Measurements from ENCODE around the gene OS9. TPM values are rescaled to one million over a fixed set of nuclear protein-coding genes. Genes with fewer than 3 reads are reported as not detected.

OS9 gene
- total and polyA plus RNA-seq, 4 donors: 140 to 261 (median 190) TPM

DNA sequence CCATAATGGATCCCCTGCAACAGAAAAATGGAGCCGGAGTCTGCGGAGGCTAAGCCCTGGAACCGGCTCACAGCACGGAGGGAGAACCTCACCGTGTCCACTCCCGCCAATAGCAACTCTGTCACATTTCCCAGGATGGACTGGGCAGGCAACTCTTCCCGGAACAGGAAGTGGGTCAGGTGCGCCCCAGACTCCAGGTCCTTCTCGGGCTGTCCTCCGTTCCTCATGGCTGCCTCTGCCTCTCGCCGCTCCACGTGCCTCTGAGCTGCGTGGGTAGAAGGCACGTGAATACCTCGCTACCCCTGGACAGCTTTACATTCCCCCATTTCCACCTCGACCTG, 70.7 kb downstream of the OS9 start:
- Histone ChIP-seq H3K9me3 (ENCODE audit: control insufficient read depth, insufficient read depth, low read length) (no peaks in the 10 kb centered on the region), H3K4me3 (ENCODE audit: low read depth, low read length) (no peak overlapping the region), H3K4me1 (ENCODE audit: control insufficient read depth, insufficient read depth, low read length) (peaks cover 28% of the 10 kb centered on the region), H3K36me3 (ENCODE audit: control insufficient read depth, insufficient read depth, low read length) (peaks cover 17% of the 10 kb centered on the region), H3K27me3 (ENCODE audit: control insufficient read depth, insufficient read depth, low read length) (peaks cover 53% of the 10 kb centered on the region), H3K27ac (ENCODE audit: low read depth, low read length) (no peak overlapping the region)
- no peak for DNase-seq (ENCODE audit: low read depth in 4 of 6, low spot score in 6 of 6)
- 19% methylated on average over 17 of the region's 17 CpGs for WGBS (ENCODE audit: insufficient coverage)

DNA sequence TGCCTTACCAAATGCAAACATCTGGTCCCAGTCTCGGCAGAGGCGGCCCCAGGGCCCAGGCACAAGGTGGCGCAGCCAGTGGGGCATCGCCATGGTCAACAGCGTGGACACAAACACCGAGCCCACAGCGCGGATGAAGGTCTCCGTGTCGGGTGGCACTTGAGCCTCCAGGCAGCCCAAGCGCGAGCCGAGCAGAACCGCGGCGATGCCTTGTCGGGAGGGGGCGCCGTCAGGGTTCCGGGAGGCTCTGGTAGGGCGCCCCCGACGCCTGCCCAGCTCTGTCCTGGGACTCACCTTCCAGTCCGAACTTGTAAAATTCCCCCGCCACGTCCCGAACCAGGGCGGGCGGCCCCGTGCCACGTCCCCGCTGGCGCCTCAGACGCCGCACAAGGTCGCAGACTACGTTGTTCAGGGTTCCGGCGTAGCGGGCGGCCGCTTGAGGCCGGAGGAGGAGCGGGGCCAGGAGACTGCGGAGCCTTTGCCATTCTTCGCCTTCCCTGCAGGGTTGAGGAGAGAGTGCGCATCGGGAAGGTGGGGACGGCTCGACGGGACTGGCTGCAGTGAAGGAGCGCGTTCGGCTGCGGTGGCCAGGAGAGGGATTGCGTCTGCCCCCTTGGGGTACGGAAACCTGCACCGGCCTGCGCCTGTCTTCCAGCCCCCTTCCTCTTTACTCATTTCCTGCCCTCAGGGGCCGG, 71.2 kb downstream of the OS9 start:
- no peak overlapping the region for H3K27ac ChIP-seq (ENCODE audit: low read depth, low read length)
- no peak for DNase-seq (ENCODE audit: low read depth in 4 of 6, low spot score in 6 of 6)
- H3K36me3 ChIP-seq (ENCODE audit: control insufficient read depth, insufficient read depth, low read length): peaks cover 19% of the 10 kb centered on the region
- H3K9me3 ChIP-seq (ENCODE audit: control insufficient read depth, insufficient read depth, low read length): no peaks in the 10 kb centered on the region
- WGBS (ENCODE audit: insufficient coverage): 4% methylated on average over 60 of the region's 60 CpGs
- H3K4me1 ChIP-seq (ENCODE audit: control insufficient read depth, insufficient read depth, low read length): peaks cover 28% of the 10 kb centered on the region
- no peak overlapping the region for H3K4me3 ChIP-seq (ENCODE audit: low read depth, low read length)
- H3K27me3 ChIP-seq (ENCODE audit: control insufficient read depth, insufficient read depth, low read length): peaks cover 53% of the 10 kb centered on the region

DNA sequence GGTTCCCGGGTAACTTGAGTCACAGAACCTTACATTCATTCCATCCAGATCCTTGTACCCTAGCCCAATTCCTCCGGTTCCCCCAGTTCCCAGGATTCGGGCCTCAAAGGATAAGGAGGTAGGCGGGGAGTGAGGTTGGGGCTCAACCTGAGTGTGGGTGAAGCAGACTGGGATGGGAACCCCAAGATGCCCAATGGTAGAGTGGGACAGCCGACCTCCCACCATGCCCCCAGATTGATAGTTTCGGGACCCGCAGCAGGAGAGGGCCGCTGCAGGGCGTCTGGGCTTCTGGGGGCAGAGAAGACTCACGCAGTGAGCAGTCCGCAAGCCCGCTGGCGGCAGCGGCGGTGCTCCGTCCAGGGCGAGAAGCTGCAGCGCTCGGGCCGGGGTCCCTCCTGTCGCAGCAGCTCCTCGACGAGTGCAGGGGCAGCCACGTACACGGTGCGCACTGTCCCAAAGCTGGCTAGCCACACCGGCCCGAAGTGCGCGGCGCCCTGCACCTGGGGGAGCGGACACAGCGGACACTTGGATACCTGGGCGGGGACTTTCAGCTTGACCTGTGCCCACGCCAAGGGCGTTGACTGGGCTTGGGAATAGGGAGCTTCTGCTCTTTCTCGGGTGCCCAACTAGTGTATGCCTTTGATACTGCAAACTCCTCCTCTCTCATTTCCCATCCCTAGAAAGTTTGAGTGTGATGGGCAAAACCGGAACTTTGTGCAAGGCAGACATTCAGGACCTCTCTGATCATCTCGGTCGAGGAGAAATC, 71.9 kb downstream of the OS9 start:
- Histone ChIP-seq H3K9me3 (ENCODE audit: control insufficient read depth, insufficient read depth, low read length) (no peaks in the 10 kb centered on the region), H3K4me3 (ENCODE audit: low read depth, low read length) (no peak overlapping the region), H3K27me3 (ENCODE audit: control insufficient read depth, insufficient read depth, low read length) (peaks cover 53% of the 10 kb centered on the region), H3K36me3 (ENCODE audit: control insufficient read depth, insufficient read depth, low read length) (peaks cover 15% of the 10 kb centered on the region), H3K27ac (ENCODE audit: low read depth, low read length) (no peak overlapping the region), H3K4me1 (ENCODE audit: control insufficient read depth, insufficient read depth, low read length) (peaks cover 28% of the 10 kb centered on the region)
- no peak for DNase-seq (ENCODE audit: low read depth in 4 of 6, low spot score in 6 of 6)
- WGBS (ENCODE audit: insufficient coverage): 4% methylated on average over 35 of the region's 40 CpGs

DNA sequence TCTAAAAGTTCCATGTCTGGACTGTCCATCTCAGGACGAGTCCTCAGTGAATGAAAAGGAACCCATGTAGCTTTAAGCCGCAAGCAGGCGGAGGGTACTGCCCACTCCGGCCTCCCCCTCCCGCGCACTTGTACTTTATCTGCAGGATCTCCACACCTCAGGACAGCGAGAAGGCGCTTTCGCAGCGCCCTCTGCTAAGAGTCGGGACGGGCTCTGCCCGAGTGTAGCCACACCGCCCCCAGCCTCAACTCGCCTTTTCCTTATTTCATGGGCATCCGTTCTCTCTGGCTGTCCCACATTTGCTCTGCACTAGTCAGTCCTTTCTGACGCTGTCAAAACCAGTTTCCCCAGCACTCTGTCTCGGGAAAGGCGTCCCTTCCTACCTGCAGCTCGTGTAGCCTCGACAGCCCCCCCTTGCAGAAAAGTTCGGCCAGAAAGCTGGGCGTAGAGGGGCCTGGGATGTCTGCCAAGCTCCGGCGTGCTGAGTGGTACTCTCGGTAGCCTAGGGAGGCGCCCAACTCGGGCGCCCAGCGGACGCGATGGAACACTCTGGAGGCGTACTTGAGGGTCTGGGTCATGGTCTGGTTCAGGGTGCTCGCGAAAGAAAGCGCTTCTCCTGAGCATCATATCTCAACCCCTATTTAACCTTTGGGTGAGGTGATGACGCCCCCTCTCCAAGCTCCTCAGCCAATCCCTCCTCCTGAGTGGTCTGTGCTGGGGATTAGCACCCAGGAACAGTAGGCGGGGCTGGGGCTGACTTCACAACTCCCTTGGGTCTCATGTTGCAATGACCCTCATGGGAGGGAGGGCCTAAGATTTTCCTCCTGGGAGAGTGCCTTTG, 72.8 kb downstream of the OS9 start, which contains the start of gene CYP27B1:
Gene CYP27B1, minus strand, starts transcription at position 615 of the 841 bp plus-strand sequence. Its CDS starts 37 bp downstream, at position 578.
- Histone ChIP-seq H3K4me3 (ENCODE audit: low read depth, low read length) (no peak within 1 kb of the TSS), H3K36me3 (ENCODE audit: control insufficient read depth, insufficient read depth, low read length) (peaks cover 10% of the 10 kb centered on the region), H3K27me3 (ENCODE audit: control insufficient read depth, insufficient read depth, low read length) (peaks cover 53% of the 10 kb centered on the region), H3K9me3 (ENCODE audit: control insufficient read depth, insufficient read depth, low read length) (no peaks in the 10 kb centered on the region), H3K27ac (ENCODE audit: low read depth, low read length) (no peak within 1 kb of the TSS), H3K4me1 (ENCODE audit: control insufficient read depth, insufficient read depth, low read length) (peaks cover 33% of the 10 kb centered on the region)
- no peak for DNase-seq (ENCODE audit: low read depth in 4 of 6, low spot score in 6 of 6)
- 1% methylated on average over 33 of the region's 38 CpGs for WGBS (ENCODE audit: insufficient coverage)

DNA sequence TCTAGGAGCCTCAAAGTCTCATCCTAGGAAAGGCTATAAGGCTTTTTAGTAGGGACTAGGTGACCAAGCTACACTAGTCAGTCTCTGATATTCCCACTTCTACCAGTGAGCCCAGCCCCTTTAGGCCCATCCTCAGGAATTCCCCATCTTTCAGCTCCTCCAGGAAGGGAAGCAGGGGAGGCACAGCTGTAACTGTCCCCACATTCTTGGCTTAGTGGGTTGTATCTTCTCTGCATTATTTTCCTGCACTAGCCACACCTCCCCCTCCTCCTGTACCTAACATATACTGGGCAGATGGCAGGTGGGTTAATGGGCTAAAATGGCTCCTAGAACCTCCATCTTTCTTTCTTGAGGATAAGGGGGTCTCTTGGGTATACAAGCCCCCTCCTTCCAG, 73.4 kb downstream of the OS9 start:
- peaks cover 35% of the 10 kb centered on the region for H3K4me1 ChIP-seq (ENCODE audit: control insufficient read depth, insufficient read depth, low read length)
- peaks cover 53% of the 10 kb centered on the region for H3K27me3 ChIP-seq (ENCODE audit: control insufficient read depth, insufficient read depth, low read length)
- H3K36me3 ChIP-seq (ENCODE audit: control insufficient read depth, insufficient read depth, low read length): peaks cover 7% of the 10 kb centered on the region
- DNase-seq (ENCODE audit: low read depth in 4 of 6, low spot score in 6 of 6): no peak
- no peaks in the 10 kb centered on the region for H3K9me3 ChIP-seq (ENCODE audit: control insufficient read depth, insufficient read depth, low read length)
- no peak overlapping the region for H3K27ac ChIP-seq (ENCODE audit: low read depth, low read length)
- no peak overlapping the region for H3K4me3 ChIP-seq (ENCODE audit: low read depth, low read length)

DNA sequence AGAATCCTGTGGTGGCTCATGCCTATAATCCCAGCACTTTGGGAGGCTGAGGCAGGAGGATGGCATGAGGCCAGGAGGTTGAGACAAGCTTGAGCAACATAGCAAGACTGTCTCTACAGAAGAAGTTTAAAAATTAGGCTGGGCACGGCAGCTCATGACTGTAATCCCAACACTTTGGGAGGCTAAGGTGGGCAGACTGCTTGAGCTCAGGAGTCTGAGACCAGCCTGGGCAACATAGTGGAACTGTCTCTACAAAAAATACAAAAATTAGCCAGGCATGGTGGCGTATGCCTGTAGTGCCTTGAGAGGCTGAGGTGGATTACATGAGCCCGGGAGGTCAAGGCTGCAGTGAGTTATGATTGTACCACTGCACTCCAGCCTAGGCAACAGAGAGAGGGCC, 73.9 kb downstream of the OS9 start:
- peaks cover 38% of the 10 kb centered on the region for H3K4me1 ChIP-seq (ENCODE audit: control insufficient read depth, insufficient read depth, low read length)
- WGBS (ENCODE audit: insufficient coverage): 100% methylated on average over 2 of the region's 3 CpGs
- H3K4me3 ChIP-seq (ENCODE audit: low read depth, low read length): no peak overlapping the region
- peaks cover 51% of the 10 kb centered on the region for H3K27me3 ChIP-seq (ENCODE audit: control insufficient read depth, insufficient read depth, low read length)
- H3K36me3 ChIP-seq (ENCODE audit: control insufficient read depth, insufficient read depth, low read length): peaks cover 7% of the 10 kb centered on the region
- DNase-seq (ENCODE audit: low read depth in 4 of 6, low spot score in 6 of 6): no peak
- H3K27ac ChIP-seq (ENCODE audit: low read depth, low read length): no peak overlapping the region
- H3K9me3 ChIP-seq (ENCODE audit: control insufficient read depth, insufficient read depth, low read length): no peaks in the 10 kb centered on the region

DNA sequence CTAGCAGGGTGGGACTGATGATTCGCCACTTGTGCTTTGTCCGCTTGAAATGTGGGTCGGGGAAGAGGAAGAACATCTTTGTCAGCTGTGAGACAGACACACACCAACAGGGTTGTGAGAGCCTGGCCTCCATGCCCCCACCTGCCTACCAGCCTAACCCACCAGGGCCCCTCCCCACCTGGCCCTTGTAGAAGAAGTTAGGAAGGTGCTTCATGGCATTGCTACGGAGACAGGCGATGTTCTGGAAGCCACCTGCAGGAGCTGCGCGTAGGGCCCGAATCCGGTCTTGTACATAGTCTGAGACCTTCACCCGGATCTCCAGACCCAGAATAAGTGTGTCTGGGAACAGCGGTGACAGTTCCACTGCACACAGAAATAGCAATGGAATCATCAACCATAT, 75.7 kb downstream of the OS9 start:
- DNase-seq (ENCODE audit: low read depth in 4 of 6, low spot score in 6 of 6): no peak
- Histone ChIP-seq H3K27me3 (ENCODE audit: control insufficient read depth, insufficient read depth, low read length) (peaks cover 34% of the 10 kb centered on the region), H3K27ac (ENCODE audit: low read depth, low read length) (no peak overlapping the region), H3K4me1 (ENCODE audit: control insufficient read depth, insufficient read depth, low read length) (peaks cover 44% of the 10 kb centered on the region), H3K36me3 (ENCODE audit: control insufficient read depth, insufficient read depth, low read length) (peaks cover 7% of the 10 kb centered on the region), H3K4me3 (ENCODE audit: low read depth, low read length) (no peak overlapping the region), H3K9me3 (ENCODE audit: control insufficient read depth, insufficient read depth, low read length) (no peaks in the 10 kb centered on the region)
- 97% methylated on average over 8 of the region's 11 CpGs for WGBS (ENCODE audit: insufficient coverage)

DNA sequence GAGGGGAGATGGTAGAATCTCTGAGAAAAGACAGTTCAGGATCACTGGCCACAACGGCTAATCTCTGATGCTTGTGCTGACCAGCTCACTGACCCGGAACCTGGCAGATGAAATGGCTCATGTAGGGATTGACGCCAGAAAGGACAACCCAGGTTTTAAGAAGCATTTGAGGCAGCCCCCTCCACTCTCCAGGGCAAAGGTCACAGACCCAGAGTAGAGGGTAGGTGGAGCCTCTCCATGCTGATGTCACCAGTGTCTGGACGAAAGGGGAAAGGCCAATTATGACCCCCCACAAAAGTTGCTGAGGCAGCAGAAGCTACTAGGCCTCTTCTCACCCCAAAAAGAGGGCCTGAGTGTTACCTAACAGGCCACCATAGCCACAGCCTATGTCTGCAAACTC, 76.8 kb downstream of the OS9 start:
- Histone ChIP-seq H3K27me3 (ENCODE audit: control insufficient read depth, insufficient read depth, low read length) (peaks cover 23% of the 10 kb centered on the region), H3K4me3 (ENCODE audit: low read depth, low read length) (no peak overlapping the region), H3K9me3 (ENCODE audit: control insufficient read depth, insufficient read depth, low read length) (no peaks in the 10 kb centered on the region), H3K36me3 (ENCODE audit: control insufficient read depth, insufficient read depth, low read length) (peaks cover 11% of the 10 kb centered on the region), H3K4me1 (ENCODE audit: control insufficient read depth, insufficient read depth, low read length) (peaks cover 32% of the 10 kb centered on the region), H3K27ac (ENCODE audit: low read depth, low read length) (no peak overlapping the region)
- 77% methylated on average over 3 of the region's 4 CpGs for WGBS (ENCODE audit: insufficient coverage)
- no peak for DNase-seq (ENCODE audit: low read depth in 4 of 6, low spot score in 6 of 6)

All from spinal cord (tissue), 10 donors.